GM19463 (cell line): ENCODE data around the gene LRRC75B.
"Not testable (repeated sequence)": the region's sequence is repeated elsewhere in the genome, so short reads cannot be mapped to it uniquely, and the experiment has no call there.

Experiments
- ATAC-seq: cut with Tn5 transposase; IDR thresholded peaks from one replicate; pipeline ENCODE4 v1.9.1; 2021; ENCODE audit warnings: mild to moderate bottlenecking, moderate library complexity; ENCODE audit not compliant: unreplicated experiment

Gene LRRC75B

GRCh38 chr22:24602847-24603769, 10.2 kb upstream of the LRRC75B start, which contains the start of gene GGT1:
Gene GGT1 (plus strand): TSS chr22:24603193. CDS start chr22:24611082, 7,889 bp downstream.
- not testable (repeated sequence) for ATAC-seq

DNA sequence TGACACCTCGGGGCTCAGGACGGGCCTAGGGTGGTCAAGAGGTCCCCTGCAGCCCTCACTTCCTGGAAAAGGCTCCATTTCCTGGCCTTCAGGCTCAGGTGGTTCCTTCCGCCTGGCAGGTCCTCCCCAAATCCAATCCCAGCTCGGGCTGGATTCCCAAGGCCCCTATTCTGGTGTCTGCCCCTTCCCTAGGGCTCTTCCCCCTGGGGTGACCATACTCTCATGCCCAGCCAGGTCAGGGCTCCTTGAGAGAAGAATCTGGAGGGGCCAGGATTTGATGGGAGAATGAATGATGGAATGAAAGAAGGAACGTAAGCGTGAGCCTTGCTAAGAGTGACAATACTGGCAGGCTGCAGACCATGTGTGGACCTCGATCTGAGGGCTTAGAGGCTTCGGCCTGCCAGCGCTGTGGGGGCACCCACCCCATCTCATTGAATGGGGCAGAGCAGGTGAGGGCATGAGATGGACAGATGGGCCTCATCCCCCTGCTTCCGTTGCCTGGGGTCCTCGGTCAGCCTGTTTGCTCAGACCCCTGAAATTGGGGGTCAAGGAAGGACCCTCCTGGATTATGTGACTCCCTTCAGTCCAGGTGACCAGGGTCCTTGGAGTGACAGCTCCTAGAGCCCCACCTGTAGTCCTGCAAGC, 9.4 kb upstream of the LRRC75B start:
- not testable (repeated sequence) for ATAC-seq

DNA sequence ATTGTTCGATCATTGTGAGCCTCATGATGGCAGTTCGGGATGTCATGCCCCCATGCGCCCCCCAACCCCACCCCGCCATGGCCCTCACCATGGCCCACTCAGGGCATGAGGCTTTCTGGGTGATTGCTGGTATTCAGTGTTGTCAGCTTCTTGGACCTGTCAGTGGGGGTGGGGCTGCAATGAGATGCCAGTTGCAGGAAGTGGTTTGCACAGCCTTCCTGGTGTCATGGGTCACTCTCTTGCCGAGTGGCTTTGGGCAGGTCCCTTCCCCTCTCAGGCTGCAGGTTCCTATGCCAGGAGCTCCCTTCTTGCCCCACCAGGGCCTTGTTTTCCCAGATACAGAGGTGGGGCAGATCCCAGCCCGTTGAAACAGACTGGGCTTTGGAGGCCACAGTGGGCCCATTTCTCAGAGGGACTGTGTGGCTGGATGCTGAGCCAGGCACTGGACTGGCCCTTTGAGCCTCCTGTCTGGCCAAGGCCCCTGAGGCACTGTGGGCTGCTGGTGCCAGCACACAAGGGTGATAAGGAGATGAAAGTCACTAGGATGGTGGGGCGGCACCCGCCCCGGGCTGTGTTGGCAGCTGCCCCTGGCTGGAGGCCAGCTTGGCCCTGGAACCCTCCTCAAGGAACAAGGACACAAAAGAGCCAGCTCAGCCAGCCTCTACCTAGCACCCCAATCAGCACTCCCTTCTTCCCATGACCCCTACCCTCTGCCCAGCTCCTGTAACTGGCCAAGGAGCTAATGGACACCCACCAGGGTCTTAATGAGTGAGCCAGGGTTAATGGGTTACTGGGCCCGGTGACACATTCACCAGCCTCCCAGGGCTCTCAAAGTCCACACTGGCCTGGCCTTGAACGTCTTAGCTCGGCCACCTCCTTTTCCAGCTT, 8.6 kb upstream of the LRRC75B start:
- no peak for ATAC-seq

GRCh38 chr22:24599958-24600715, 7.3 kb upstream of the LRRC75B start:
- not testable (repeated sequence) for ATAC-seq

DNA sequence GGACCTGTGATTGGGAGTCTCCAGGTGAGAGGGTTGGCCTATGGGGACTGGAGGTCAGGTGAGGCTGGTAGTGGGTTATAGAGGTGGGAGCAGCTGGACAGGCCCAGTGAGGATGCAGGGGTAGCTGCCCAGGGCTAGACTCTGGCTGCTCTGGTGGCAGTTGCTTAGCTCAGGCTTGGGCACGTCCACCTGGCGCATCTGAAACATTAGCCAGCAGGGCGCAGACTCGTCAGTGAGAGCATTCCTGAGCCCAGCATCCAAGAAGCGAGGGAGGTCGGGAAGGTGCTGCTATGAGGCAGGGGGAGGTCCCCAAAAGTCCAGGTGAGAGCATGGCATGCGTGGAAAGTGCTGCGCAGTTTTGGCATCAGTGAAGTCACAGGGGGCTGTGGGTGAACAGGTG, 6.6 kb upstream of the LRRC75B start:
- no peak for ATAC-seq

DNA sequence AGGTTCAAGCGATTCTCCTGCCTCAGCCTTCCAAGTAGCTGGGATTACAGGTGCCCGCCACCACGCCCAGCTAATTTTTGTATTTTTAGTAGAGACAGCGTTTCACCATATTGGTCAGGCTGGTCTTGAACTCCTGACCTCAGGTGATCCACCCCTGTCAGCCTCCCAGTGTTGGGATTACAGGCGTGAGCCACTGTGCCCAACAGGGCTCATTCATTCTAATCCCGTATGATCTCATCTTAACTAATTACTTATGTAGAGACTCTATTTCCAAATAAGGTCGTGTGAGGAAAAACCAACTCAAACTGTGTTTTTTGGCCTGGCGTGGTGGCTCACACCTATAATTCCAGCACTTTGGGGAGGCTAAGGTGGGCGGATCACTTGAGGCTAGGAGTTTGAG, 4.2 kb upstream of the LRRC75B start:
- not testable (repeated sequence) for ATAC-seq

GRCh38 chr22:24595863-24596262, 3.0 kb upstream of the LRRC75B start:
- no peak for ATAC-seq

- ATAC-seq, result no peak
Measured at GRCh38 chr22:24595228-24595627, 2.4 kb upstream of the LRRC75B start.

- ATAC-seq, result no peak
Measured at GRCh38 chr22:24594569-24595120, 1.8 kb upstream of the LRRC75B start.

DNA sequence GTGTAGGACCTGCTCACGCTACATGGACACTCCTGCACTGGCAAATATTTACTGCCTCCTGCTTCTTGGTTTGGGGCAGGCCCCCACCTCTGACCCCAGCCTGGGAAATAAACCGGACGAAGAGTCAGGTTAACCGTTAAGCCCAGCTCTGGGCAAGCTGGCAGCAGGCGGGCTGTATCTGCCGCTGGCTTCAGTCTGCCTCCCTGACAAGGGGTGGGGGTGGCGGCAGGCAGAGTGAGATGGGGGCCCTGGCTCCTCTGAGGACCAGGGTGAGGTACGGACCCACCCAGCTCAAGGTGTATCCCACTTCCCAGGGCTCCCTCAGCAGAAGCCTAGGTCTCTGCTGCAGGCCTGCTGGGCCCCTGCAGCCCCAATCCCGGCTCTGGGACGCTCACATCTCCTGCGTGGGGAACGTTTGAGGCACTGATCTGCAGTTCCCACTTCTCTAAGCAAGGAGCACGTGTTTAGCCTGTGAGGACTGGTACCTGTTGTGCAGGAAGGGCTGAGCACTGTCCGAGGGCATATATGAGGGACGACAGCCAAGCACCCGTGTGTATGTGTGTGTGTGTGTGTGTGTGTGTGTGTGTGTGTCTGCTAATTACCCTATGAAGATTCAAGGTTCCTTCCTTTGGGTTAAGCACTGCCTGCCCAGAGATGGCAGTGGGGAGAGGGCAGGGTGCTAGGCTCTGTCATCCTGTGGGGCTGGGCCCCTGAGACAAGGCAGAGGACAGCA, 1.1 kb upstream of the LRRC75B start:
- ATAC-seq, result no peak

- not testable (repeated sequence) for ATAC-seq
Measured at GRCh38 chr22:24593559-24593835, 624 bp upstream of the LRRC75B start.

DNA sequence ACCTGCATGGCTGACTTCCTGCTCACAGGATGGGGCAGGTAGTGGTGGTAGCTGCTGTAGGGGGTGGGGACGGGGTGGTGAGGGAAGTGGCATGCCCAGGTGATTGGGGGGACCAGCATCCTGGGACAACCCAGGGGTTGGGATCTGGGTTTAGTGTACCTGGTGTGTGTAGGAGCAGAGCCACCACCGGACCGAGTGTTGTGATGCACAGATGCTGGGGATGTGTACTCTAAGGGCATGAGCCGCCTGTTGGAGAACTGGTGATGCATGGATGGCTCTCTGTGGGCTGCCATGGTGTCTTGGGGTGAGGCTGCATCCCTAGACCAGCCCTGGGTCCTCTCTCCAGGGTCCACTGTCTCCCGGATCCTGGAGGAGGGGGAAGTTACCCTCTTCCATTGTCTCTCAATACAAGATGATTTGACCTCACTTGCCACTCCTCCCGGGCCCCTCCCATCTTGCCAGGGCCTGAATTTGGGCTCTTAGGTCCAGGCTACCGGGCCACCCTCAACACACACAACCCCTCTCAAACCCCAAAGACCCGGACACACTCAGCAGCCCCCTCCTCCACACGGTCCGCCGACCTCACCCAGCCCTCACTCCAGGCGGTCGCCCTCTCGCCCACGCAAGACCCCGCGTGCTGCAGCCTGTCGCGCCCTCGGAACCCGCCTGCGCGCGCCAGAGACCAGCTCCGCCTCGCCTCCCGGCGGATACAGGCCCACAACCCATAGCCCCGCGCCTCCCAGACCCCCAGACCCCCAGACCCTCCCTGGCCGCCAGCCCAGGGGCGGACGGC, 619 bp downstream of the LRRC75B start:
- ATAC-seq, result peak; percentile 18

- no peak for ATAC-seq
Measured at GRCh38 chr22:24591286-24591830, 1.5 kb downstream of the LRRC75B start.

- no peak for ATAC-seq
Measured at GRCh38 chr22:24590596-24591173, 2.2 kb downstream of the LRRC75B start.

DNA sequence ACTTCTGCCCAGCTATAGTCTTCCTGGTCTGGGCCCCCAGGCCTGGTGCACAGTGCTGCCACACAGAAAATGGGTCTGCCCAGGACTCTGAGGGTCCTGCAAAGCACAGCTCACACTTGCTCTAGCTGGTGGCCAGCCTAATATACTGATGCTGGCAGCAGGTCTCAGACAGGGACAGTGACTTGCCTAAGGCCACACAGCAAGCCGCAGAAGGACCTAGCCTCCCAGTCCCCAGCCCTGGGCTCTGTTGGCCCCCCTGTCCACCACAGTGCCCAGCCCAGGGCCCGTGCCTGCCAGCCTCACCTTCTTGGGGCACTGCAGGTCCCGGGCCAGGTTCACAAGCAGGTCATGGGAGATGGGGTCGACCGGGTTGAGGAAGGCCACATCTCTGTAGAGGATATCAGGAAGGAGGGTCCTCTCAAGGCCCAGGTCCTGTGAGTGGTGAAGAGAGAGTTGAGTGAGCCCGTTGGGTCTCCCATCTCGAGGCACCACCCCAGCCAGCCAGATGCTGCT, 3.3 kb downstream of the LRRC75B start:
- no peak for ATAC-seq

DNA sequence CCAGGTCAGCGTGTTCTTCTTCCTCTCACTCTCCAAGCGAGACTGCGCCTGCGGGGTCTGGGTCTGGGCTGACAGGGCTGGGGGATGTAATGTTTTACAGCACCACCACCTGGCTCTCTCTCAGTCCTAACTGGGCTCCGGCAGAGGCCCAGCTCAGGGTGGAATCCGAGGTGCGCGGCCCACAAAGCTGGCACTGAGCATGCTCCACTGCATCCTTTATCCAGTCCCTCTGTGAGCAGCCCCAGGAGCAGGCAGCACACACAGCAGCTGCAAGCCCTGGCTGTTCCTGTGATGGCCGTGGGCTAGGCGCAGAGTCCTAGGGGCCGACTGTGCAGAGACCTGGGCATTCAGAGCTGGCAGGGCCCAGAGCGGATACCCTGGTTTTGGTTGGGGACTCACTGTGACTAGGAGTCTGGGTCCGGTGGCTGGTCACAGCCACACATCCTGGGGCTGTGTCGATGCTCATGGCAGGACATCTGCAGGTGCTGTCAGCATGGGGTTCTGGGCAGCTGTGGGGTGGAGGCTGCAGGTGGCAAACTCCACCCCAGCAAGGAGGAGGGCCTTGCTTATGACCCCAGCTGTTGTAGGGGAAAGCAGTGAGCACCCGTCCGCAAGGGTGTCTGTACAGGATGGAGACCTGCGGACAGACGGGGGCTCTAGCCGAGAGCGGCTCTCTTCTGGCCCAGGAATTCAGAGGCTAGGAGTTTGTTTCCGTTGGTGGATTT, 4.0 kb downstream of the LRRC75B start:
- ATAC-seq, result no peak

DNA sequence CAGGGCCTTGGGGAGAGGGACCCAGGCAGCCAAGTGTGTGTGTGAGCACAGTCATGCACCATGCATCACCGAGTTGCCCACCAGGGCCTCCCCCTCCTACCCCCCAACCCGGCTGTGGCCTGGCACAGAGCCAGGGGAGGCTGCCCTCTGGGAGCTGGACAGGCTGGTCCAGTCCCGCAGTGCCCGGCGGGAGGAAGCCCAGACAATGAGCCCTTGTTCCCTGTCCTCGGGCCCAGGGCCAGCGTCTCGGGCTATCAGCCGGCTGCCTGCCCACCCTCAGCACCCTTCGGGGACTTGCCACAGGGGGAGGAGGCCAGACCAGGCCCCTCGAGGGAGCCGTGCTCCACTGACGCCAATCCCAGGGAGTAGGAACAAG, 4.5 kb downstream of the LRRC75B start:
- ATAC-seq, result no peak
